ENCODE measurements around the gene MAL.
A peak's percentile ranks its signal among the peaks of the same experiment; 100 is the strongest.

Gene MAL

DNA sequence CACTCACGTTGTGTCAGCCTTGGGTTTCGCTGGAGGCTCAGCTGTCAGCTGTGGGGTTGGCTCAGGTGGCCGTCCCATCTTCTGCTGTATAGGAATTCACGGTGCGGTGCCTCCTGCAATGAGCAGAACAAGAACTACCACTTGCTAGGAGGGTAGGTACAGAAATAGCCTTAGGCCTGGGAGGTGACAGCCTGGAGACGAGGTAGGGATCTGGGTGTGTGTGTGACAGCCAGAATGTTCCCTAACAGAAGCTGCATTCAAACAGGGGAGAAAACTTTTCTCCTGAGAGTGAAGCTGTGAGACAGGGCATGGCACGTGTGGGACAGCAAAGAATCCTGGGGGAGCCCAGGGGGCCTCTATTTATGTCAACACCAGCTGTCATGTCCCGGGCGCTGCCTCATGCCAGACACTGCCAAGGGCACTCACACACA, 8.4 kb upstream of the MAL start:
- no peak for DNase-seq

DNA sequence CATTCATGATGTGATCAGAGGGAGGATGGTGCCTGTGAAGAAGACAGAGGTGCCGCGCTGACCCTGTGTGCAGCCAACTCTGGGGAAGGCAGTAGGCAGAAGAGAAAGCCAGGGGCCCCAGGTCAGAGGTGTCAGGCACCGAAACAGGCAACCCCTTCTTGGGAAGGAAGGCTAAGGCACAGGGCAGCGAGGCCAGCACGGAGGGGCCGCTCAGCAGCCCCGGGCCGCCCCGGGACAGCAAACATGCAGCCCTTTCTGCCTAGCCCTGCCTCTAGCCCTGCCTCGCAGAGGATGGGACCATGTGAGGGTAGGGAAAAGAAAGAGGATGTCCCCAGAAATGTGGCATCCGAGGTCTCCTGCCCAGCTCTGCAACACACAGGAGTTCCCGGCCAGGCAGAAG, 7.7 kb upstream of the MAL start:
- no peak for DNase-seq

DNA sequence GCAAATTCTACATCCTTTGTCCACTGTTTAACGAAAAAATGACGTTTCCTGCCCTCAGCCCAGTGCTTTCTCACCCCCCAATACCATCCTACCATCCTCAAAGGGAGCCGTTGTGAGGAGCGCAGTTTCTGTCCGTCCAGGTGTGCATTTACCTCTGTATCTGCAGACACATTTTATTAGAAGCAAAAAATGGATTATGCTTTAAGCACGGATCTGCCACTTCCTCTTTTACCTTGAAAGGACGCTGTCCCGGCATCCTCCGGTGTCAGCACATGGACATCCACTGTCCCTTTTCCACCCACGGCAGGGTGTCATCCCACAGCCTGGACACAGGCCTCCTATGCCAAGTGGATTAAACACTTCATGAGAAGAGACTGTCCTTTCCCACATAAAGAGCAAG, 7.2 kb upstream of the MAL start:
- DNase-seq = no peak

DNA sequence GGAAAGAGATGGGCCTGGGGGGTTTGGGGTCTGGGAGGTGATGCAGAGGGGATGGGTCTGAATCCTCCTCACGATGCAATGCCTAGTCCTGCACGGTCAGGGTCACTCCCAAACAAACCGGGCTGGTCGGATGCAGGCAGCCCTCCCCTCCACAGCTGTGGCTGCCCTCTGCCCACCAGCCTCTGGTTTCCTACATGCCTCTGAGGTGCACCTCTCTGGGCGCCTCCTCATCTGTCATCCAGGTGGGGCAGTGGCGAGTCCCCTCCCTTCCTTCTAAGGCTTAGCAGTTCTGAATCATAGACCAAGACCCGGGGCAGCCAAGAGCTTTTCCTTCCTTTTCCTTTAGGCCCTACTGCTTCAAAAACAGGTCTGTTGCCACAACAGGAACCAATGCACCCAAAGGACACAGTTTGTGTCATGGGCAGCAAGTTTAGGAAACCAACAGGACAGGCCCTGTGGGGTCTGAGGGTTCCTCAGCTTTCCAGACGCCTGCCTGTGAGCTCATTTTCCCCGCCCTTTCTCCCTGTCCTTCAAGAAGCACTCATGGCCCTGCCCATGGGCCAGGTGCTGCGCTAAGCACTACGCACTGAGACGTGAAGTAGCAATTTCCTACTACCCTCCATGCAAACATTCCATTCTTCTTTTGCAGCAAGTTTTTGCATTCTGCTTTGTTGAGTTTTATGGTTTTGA, 6.5 kb upstream of the MAL start:
- DNase-seq = no peak

GRCh38 chr2:95019572-95019971, 5.9 kb upstream of the MAL start:
- DNase-seq = no peak

- no peak for DNase-seq
Measured at GRCh38 chr2:95020275-95021022, 5.1 kb upstream of the MAL start.

GRCh38 chr2:95021023-95021416, 4.5 kb upstream of the MAL start:
- no peak for DNase-seq

GRCh38 chr2:95021847-95022246, 3.7 kb upstream of the MAL start:
- DNase-seq = no peak

DNA sequence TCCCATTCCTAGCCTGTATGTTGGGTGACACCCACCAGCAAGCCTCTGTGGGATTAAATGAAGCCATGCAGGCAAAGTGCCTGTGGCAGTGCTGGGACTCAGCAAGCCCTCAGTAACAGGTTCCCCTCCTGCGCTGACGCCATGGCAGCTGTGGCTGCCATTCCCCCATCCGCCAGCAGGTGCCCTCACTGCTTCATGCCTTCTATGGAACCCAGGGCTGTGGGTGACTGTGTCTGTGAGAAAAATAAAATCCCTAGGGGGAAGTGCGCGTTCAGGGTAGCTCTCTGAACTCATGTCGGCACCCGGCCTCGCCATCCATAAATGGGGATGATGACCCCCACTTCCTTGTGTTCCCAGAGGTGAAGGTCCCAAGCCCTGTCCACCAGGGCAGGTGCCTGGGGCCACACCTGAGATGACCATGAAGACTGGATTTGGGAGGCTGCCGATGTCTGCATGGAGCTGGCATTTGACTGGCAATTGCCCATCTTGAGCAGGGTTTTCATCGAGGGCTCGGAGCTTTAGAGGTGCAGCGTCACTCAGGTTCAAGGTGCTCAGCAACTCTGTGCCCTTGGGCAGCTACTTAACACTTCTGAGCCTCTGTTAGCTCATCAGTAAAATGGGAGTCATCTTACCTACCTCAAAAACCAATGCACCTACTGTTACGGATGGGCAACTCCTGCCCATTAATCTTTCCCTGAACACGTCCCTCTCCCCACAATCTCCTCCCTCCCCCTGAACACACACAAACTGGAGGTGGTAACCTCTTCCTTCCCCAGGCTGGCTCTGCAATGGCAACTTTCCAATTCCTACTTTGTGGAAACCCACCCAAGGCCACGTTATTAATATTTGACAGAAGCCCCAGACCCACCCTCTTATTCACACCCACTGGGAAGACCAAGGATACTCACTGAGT, 2.9 kb upstream of the MAL start:
- DNase-seq = peak; percentile 3 to 56

DNA sequence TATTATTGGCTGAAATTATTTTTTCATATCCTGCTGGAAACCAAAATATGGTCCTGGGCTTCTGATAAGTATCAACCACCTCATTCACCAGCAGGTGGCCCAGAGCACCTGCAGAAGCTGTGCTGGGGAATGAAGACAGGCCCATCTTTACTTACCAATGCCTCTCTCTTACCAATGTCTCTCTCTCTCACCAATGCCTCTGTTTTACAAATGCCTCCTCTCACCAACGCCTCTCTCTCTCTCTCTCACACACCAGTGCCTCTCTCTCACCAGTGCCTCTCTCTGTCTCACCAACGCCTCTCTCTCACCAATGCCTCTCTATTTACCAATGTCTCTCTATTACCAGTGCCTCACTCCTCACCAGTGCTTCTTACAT, 2.3 kb upstream of the MAL start:
- no peak for DNase-seq

DNA sequence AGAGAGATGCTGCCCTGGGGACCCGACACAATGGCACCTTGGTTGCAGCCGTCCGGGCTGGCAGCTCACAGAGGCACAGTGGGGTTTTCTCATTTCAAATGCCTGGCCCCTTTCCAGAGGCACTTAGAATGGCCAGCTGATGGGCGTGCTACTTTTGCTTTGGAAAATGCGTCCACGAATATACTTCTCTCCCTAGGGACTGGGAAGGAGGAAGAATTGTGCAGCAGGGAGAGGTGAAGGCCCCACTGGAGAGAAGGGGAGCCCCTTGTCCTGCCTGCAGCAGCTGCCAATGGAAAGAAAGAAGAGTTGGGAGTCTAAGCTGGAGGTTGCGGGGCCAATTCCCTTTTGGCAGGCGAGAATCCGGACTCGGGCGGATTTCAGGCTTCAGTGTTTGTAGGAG, 1.1 kb upstream of the MAL start:
- DNase-seq = no peak

GRCh38 chr2:95024960-95025405, 525 bp upstream of the MAL start:
- no peak for DNase-seq

GRCh38 chr2:95026471-95027368, 1.2 kb downstream of the MAL start:
- DNase-seq = no peak

DNA sequence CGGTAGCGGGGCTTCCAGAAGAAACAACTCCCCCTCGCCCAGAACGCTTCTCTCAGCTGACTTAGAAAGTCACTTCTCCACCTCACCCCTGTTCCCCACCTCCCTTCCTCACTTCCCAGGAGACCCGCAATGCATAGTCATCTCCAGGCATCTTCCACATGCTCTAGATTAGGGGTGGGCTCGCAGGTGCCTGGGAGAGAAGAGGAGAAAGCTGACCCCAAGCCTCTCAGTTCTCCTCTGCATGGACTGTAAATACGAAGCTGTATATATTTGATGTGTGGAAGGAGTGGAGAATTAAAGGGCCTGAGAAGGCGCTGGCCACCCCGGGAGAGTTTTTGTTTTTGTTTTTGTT, 1.8 kb downstream of the MAL start:
- DNase-seq = no peak

GRCh38 chr2:95029898-95030341, 4.4 kb downstream of the MAL start:
- no peak for DNase-seq

- no peak for DNase-seq
Measured at GRCh38 chr2:95030496-95030895, 5.0 kb downstream of the MAL start.

DNA sequence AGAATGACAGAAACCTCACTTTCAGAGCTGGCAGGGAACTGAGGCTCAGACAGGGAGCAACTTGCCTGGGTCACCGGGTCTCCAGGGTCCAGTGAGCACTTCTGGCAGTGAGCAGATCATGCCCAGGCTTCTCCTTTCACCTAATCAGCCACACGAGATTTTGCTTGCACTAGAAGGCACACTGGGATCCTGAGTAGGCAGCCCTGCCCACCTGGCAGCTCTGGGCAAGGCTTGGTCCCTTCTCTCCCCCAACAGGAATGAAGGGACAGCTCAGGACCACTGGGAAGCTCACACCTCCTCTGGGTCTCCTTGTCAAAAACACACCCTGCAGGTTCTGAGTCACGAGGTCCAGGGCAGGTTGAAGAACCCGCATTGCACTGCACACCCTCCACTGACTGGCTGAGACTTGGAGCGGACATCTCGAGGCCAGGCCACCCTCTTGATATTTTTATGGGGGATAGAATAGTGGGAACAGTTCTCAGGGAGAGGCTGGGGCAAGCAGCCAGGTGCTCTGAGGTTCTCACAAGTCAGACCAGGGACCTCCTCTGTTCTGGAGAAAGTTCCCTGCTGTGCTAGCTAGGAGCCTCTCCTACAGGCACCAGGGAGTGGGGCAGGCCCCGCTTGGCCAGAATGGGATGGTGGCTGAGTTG, 5.7 kb downstream of the MAL start:
- DNase-seq = no peak

DNA sequence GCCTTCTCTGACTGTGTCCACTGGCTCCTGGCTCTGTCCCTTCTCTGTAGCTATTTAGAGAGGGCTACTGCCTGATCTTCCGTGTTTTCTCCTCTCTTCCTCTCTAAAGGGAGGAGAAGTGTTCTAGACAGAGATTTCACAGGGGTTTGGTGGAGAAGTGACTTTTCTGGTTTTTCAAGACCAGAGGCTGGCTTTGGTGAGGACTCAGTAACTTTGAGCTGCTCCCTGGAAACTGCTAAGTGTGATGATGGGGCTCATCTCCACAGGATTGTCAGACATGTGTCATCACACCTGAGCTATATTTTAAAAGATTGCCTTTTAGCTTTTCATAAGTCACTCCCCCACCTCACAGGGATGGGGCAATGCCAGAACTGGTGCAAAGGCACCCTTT, 6.2 kb downstream of the MAL start:
- no peak for DNase-seq

DNA sequence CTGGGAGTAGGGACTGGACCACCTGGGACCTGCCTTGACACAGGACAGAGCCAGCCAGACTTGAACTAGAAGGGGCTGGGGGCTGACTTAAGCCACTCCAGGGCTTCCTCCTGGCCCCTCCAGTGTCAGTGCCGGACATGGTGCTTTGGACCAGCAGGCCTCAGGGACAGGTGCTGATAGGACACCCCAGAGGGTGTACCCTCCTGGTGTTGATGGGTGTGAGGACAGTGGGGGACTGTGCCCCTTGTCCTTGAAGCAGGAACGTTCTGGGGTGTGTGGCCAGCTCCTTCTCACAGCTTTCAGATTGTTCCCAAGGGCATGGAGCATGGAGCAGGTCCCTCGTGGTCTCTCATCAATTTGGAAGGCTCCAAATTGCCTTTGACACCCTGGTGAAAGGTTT, 6.8 kb downstream of the MAL start:
- no peak for DNase-seq

- no peak for DNase-seq
Measured at GRCh38 chr2:95032868-95033603, 7.5 kb downstream of the MAL start.

GRCh38 chr2:95034221-95034620, 8.7 kb downstream of the MAL start:
- no peak for DNase-seq

Measured in NCI-H446 (cell line).